ENCODE measurements around the gene NTF4. TPM values are rescaled to one million over a fixed set of nuclear protein-coding genes. Genes with fewer than 3 reads are reported as not detected.

Gene NTF4
- total RNA-seq, 1 experiment from 2014 or later, result 10.2 TPM

GRCh38 chr19:49070416-49070815 is 5.8 kb upstream of the NTF4 start:
- no peaks in the 10 kb centered on the region for H3K36me3 ChIP-seq (ENCODE audit: control insufficient read depth, insufficient read depth, low read length)
- no peaks in the 10 kb centered on the region for H3K9me3 ChIP-seq
- H3K27me3 Mint-ChIP-seq (ENCODE audit: insufficient read depth, unreplicated experiment), result no peaks in the 10 kb centered on the region
- no TSS peak for BruUV-seq (replicated peaks)
- H3K9me3 Mint-ChIP-seq (ENCODE audit: unreplicated experiment), result peaks cover 22% of the 10 kb centered on the region
- peaks cover 19% of the 10 kb centered on the region for H3K36me3 Mint-ChIP-seq (ENCODE audit: insufficient read depth, unreplicated experiment)
- H3K27me3 ChIP-seq (replicated peaks; ENCODE audit: control insufficient read depth, insufficient read depth, low read length), result no peaks in the 10 kb centered on the region
- ChIA-PET CTCF (no interaction called here), POLR2A (no interaction called here)
- intact Hi-C loops (cut with micrococcal nuclease; ENCODE audit: unreplicated experiment), result loop anchor here (5.0 kb wide), 2 partner anchors 78 to 283 kb away; partner anchors contain the start of genes GYS1 and RUVBL2
- H3K4me3 ChIP-seq (ENCODE audit: low read depth, low read length), result no peak overlapping the region
- peak overlapping the region; percentile 6 for H3K4me3 Mint-ChIP-seq (ENCODE audit: unreplicated experiment)
- H3K27ac Mint-ChIP-seq (ENCODE audit: unreplicated experiment), result no peak overlapping the region
- no peak for TF ChIP-seq CTCF (IDR thresholded peaks at IDR 0.05; ENCODE audit: insufficient read depth in 1 of 2, low read depth in 1 of 2, low read length in 1 of 2, severe bottlenecking in 1 of 2, unreplicated experiment in 1 of 2)
- DNase-seq, result no peak
- peaks cover 29% of the 10 kb centered on the region for H3K4me1 ChIP-seq
- peaks cover 39% of the 10 kb centered on the region for H3K4me1 Mint-ChIP-seq (ENCODE audit: low read depth, unreplicated experiment)

- intact Hi-C loops (cut with micrococcal nuclease; ENCODE audit: unreplicated experiment), result no loop called here
- Histone ChIP-seq H3K4me3 (ENCODE audit: low read depth, low read length) (no peak overlapping the region), H3K9me3 (no peaks in the 10 kb centered on the region), H3K4me1 (peaks cover 37% of the 10 kb centered on the region), H3K27me3 (replicated peaks; ENCODE audit: control insufficient read depth, insufficient read depth, low read length) (no peaks in the 10 kb centered on the region), H3K36me3 (ENCODE audit: control insufficient read depth, insufficient read depth, low read length) (no peaks in the 10 kb centered on the region)
- Mint-ChIP-seq H3K27me3 (ENCODE audit: insufficient read depth, unreplicated experiment) (no peaks in the 10 kb centered on the region), H3K4me3 (ENCODE audit: unreplicated experiment) (no peak overlapping the region), H3K27ac (ENCODE audit: unreplicated experiment) (no peak overlapping the region), H3K9me3 (ENCODE audit: unreplicated experiment) (peaks cover 22% of the 10 kb centered on the region), H3K36me3 (ENCODE audit: insufficient read depth, unreplicated experiment) (peaks cover 19% of the 10 kb centered on the region), H3K4me1 (ENCODE audit: low read depth, unreplicated experiment) (peaks cover 37% of the 10 kb centered on the region)
- no peak for DNase-seq
- no TSS peak for BruUV-seq (replicated peaks)
- TF ChIP-seq CTCF (IDR thresholded peaks at IDR 0.05; ENCODE audit: insufficient read depth in 1 of 2, low read depth in 1 of 2, low read length in 1 of 2, severe bottlenecking in 1 of 2, unreplicated experiment in 1 of 2), result no peak
- CTCF ChIA-PET, result interaction anchor here (1.0 kb wide), 1 partner anchor 10 kb away, joined by 4 read pairs; no protein-coding TSS in a partner anchor
- POLR2A ChIA-PET, result no interaction called here
Measured at GRCh38 chr19:49069026-49069425, 4.4 kb upstream of the NTF4 start.

GRCh38 chr19:49067554-49067953 is 2.9 kb upstream of the NTF4 start:
- Mint-ChIP-seq H3K4me1 (ENCODE audit: low read depth, unreplicated experiment) (peaks cover 26% of the 10 kb centered on the region), H3K27ac (ENCODE audit: unreplicated experiment) (no peak overlapping the region), H3K9me3 (ENCODE audit: unreplicated experiment) (peaks cover 22% of the 10 kb centered on the region), H3K27me3 (ENCODE audit: insufficient read depth, unreplicated experiment) (no peaks in the 10 kb centered on the region), H3K36me3 (ENCODE audit: insufficient read depth, unreplicated experiment) (peaks cover 13% of the 10 kb centered on the region), H3K4me3 (ENCODE audit: unreplicated experiment) (no peak overlapping the region)
- no peaks in the 10 kb centered on the region for H3K27me3 ChIP-seq (replicated peaks; ENCODE audit: control insufficient read depth, insufficient read depth, low read length)
- POLR2A ChIA-PET, result no interaction called here
- no peaks in the 10 kb centered on the region for H3K36me3 ChIP-seq (ENCODE audit: control insufficient read depth, insufficient read depth, low read length)
- BruUV-seq (replicated peaks), result no TSS peak
- H3K4me3 ChIP-seq (ENCODE audit: low read depth, low read length), result no peak overlapping the region
- TF ChIP-seq CTCF (IDR thresholded peaks at IDR 0.05; ENCODE audit: insufficient read depth in 1 of 2, low read depth in 1 of 2, low read length in 1 of 2, severe bottlenecking in 1 of 2, unreplicated experiment in 1 of 2), result no peak
- no peak for DNase-seq
- H3K9me3 ChIP-seq, result no peaks in the 10 kb centered on the region
- intact Hi-C loops (cut with micrococcal nuclease; ENCODE audit: unreplicated experiment), result no loop called here
- peaks cover 37% of the 10 kb centered on the region for H3K4me1 ChIP-seq
- CTCF ChIA-PET, result interaction anchor here (0.5 to 1.2 kb wide), 4 partner anchors 10 to 255 kb away, joined by 3 to 6 read pairs (median 4); partner anchors contain the start of genes CGB7 and RUVBL2

Measured in Caco-2 (cell line).